ENCODE measurements around the gene TRMT112.
A peak's percentile ranks its signal among the peaks of the same experiment; 100 is the strongest.

Gene TRMT112

GRCh38 chr11:64284048-64284961 is 33.1 kb downstream of the TRMT112 start, which contains the start of gene BAD:
Gene BAD (minus strand): TSS chr11:64284665. CDS start chr11:64284368, 297 bp downstream.
- TF ChIP-seq CTCF (IDR thresholded peaks at IDR 0.05; ENCODE audit: insufficient read depth, low read length, missing control alignments) = no peak
- ChIA-PET POLR2A (interaction anchor here (0.9 to 2.2 kb wide), 5 partner anchors 12 to 16 kb away, joined by 3 to 9 read pairs (median 7); no protein-coding TSS in a partner anchor), CTCF (interaction anchor here (0.9 to 10.7 kb wide), 8 partner anchors 10 to 404 kb away, joined by 3 to 166 read pairs (median 8); partner anchors contain the start of genes CATSPERZ and ESRRA)
- DNase-seq (ENCODE audit: low read depth, low spot score) = no peak
- peak within 1 kb of the TSS; percentile 73 for H3K4me3 ChIP-seq (ENCODE audit: low read depth, low read length)

- TF ChIP-seq CTCF (IDR thresholded peaks at IDR 0.05; ENCODE audit: insufficient read depth, low read length, missing control alignments) = no peak
- POLR2A ChIA-PET = interaction anchor here (0.7 to 2.2 kb wide), 4 partner anchors 11 to 37 kb away, joined by 3 to 8 read pairs (median 3); partner anchors contain the start of gene ESRRA
Measured at GRCh38 chr11:64283092-64283491, 34.3 kb downstream of the TRMT112 start.

DNA sequence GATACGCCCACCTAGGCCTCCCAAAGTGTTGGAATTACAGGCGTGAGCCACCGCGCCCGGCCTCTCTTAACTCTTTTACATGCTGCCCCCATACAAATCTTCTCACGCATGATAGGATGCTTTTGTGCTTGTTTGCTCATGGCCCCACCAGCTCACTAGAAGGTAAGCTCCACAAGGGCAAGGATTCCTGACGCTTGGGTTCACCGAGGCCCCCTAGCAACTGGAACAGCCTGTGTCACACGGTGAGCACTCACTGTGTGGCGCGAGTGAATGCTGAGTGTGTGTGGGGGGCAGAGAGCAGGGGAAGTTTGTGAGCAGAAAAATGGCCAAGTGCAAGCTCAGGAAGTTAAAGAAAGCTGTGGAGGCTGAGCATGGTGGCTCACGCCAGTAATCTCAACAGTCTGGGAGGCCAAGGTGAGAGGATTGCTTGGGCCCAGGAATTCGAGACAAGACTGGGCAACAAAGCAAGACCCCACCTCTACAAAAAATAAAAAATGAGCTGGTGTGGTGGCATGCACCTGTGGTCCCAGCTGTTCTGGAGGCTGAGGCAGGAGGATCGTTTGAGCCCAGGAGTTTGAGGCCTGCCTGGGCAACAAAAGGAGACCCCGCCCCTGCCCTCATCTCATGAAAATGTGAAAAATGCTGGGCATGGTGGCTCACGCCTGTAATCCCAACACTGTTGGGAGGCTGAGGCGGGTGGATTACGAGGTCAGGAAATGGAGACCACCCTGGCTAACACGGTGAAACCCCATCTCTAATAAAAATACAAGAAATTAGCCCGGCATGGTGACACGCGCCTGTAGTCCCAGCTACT is 35.2 kb downstream of the TRMT112 start:
- ChIA-PET POLR2A (interaction anchor here (0.7 to 2.2 kb wide), 2 partner anchors 12 to 37 kb away, joined by 3 to 8 read pairs; no protein-coding TSS in a partner anchor), CTCF (interaction anchor here (1.2 to 10.7 kb wide), 6 partner anchors 8 to 73 kb away, joined by 3 to 166 read pairs (median 18); partner anchors contain the start of genes CATSPERZ and ESRRA)
- no peak for DNase-seq (ENCODE audit: low read depth, low spot score)
- no peak overlapping the region for H3K4me3 ChIP-seq (ENCODE audit: low read depth, low read length)
- no peak for TF ChIP-seq CTCF (IDR thresholded peaks at IDR 0.05; ENCODE audit: insufficient read depth, low read length, missing control alignments)

More at GRCh38 chr11:64283092-64283491, 34.3 kb downstream of the TRMT112 start:
- CTCF ChIA-PET = interaction anchor here (0.9 to 10.7 kb wide), 8 partner anchors 9 to 405 kb away, joined by 3 to 166 read pairs (median 8); partner anchors contain the start of genes CATSPERZ and ESRRA
- no peak for DNase-seq (ENCODE audit: low read depth, low spot score)
- H3K4me3 ChIP-seq (ENCODE audit: low read depth, low read length) = peak overlapping the region; percentile 73; the same call in 1 of the 2 replicates

DNA sequence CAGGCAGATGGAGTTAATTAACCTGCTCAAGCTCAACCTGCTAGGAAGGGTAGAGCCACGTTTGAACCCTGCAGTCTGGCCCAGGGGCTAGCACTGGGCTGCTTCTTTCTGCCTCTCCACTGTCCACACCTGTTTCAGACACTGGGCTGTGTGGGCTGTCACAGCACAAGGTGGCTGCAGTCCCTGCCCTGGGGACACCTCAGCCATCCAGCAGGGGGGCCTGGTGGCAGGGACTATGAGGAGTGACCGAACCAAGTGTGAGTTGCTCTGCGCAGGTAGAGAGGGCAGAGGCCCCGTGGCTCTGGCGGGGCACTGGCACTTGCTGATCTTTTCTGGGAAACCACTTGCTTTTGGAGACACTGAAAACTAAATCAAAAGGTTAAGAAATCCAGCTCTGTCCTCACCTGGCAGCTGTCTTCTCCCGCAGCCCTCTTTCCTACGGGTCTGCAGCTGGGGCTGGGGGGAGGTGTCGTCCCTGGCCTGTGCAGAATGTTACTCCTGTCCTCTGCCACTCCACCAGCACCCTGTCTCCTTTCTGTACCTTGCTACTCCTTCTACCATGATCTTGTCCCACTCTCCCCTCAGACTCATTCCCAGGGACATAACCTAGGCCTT is 38.7 kb downstream of the TRMT112 start:
- H3K4me3 ChIP-seq (ENCODE audit: low read depth, low read length) = no peak overlapping the region
- no peak for TF ChIP-seq CTCF (IDR thresholded peaks at IDR 0.05; ENCODE audit: insufficient read depth, low read length, missing control alignments)
- DNase-seq (ENCODE audit: low read depth, low spot score) = no peak
- POLR2A ChIA-PET = no interaction called here
- CTCF ChIA-PET = interaction anchor here (1.4 to 5.0 kb wide), 3 partner anchors 22 to 28 kb away, joined by 4 to 20 read pairs (median 4); partner anchors contain the start of gene PLCB3

DNA sequence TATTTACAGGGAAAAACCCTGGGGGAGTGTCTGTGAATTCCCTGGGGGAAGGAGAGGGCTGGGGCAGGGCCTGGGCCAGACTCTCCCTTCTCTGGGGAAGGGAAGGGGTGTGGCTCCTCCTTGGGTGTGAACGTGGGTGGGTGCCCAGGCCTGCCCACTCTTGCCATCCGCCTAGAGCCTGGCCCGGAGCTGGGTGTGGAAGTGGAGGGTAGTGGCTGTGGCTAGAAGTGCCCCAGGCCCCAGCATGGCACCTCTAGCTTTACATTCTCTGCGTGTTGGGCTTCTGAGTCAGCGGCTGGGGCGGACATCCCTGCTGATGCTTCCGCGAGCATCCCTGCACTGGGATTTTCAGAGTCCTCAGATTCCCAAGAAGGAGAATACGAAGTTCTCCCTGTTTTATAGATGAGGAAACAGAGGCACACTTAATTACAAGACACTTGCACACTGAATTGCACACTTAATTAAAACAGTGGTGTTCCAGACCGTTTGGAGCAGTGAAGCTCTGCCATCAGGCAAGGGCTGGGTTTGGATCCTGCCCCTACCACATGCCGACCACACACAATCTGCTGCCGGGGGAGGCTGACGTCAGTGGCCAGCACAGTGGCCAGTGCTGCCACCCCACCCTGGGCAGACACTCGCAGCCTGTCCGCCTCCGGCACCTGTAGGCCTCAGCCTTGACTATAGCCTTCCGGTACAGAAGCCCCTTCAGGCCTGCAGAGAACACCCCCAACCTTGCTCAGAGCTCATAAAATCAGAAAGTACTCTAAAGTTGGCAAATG is 40.5 kb downstream of the TRMT112 start:
- CTCF ChIA-PET = interaction anchor here (1.0 to 5.0 kb wide), 5 partner anchors 24 to 78 kb away, joined by 3 to 20 read pairs (median 4); partner anchors contain the start of gene PLCB3
- H3K4me3 ChIP-seq (ENCODE audit: low read depth, low read length) = no peak overlapping the region
- no peak for DNase-seq (ENCODE audit: low read depth, low spot score)
- no peak for TF ChIP-seq CTCF (IDR thresholded peaks at IDR 0.05; ENCODE audit: insufficient read depth, low read length, missing control alignments)
- POLR2A ChIA-PET = interaction anchor here (0.6 kb wide), 1 partner anchor 57 kb away, joined by 3 read pairs; no protein-coding TSS in a partner anchor
